GM10266 (cell line): ENCODE results near the gene CLDN34.

ENCODE experiments used
- DNase-seq: peaks from one replicate; pipeline ENCODE4 v3.0.0; 2012; ENCODE audit errors: extremely low spot score
- CTCF ChIP-seq: IDR thresholded peaks from 2 replicates; pipeline ENCODE4 v1.5.1; 2012; ENCODE audit warnings: mild to moderate bottlenecking, low read depth; ENCODE audit not compliant: control insufficient read depth, insufficient read depth; ENCODE audit errors: missing control alignments

The CLDN34 gene

GRCh38 chrX:9947131-9947794 is 19.9 kb upstream of the CLDN34 start:
- DNase-seq, result no peak
- TF ChIP-seq CTCF, result no peak

GRCh38 chrX:9948406-9948805 is 18.8 kb upstream of the CLDN34 start:
- no peak for TF ChIP-seq CTCF
- no peak for DNase-seq

GRCh38 chrX:9952300-9952699 is 14.9 kb upstream of the CLDN34 start:
- DNase-seq, result no peak
- TF ChIP-seq CTCF, result no peak

- DNase-seq, result no peak
- TF ChIP-seq CTCF, result no peak
Observed at GRCh38 chrX:9953396-9953795, 13.8 kb upstream of the CLDN34 start.

- no peak for DNase-seq
- no peak for TF ChIP-seq CTCF
Observed at GRCh38 chrX:9955506-9955905, 11.7 kb upstream of the CLDN34 start.

GRCh38 chrX:9957743-9958142 is 9.4 kb upstream of the CLDN34 start:
- TF ChIP-seq CTCF, result no peak
- no peak for DNase-seq

- DNase-seq, result no peak
- no peak for TF ChIP-seq CTCF
Observed at GRCh38 chrX:9958183-9958582, 9.0 kb upstream of the CLDN34 start.
